PC-9 (cell line): ENCODE results near the gene HOXC6. TPM values are rescaled to one million over a fixed set of nuclear protein-coding genes. Genes with fewer than 3 reads are reported as not detected.

Experiments used
- BruUV-seq: library from RNA; stranded (reverse); fragments of 400-500 nt; replicated peaks from 2 replicates; lab custom pipeline; 2021; lab: Mats Ljungman, UMichigan
- CTCF ChIA-PET: fragments of 300-600 bp; sonication (Branson Sonifier 250); formaldehyde crosslinking; loops from one replicate; lab custom pipeline; 2022; ENCODE audit warnings: antibody characterized with exemption; lab: Charles Lee
- POLR2A ChIA-PET: fragments of 300-600 bp; sonication (Branson Sonifier 250); formaldehyde crosslinking; loops from one replicate; lab custom pipeline; 2022; ENCODE audit warnings: antibody characterized with exemption; ENCODE audit not compliant: unreplicated experiment; lab: Charles Lee
- DNase-seq, 2 experiments: peaks; one replicate each; pipeline versions ENCODE4 v3.0.0 to v3.0.0-alpha.2; 2015 to 2022; ENCODE audit warnings: mixed read lengths in 1 of 2
- H2AFZ ChIP-seq: fragments of 200-600 bp; sonication (generic); 2 replicates; pipeline ENCODE4 v1.8.1; 2017; ENCODE audit warnings: antibody characterized with exemption
- H3F3A ChIP-seq: fragments of 200-600 bp; sonication (generic); 2 replicates; pipeline ENCODE4 v1.8.1; 2017; ENCODE audit warnings: antibody characterized with exemption, mild to moderate bottlenecking, low read depth; ENCODE audit not compliant: insufficient read depth
- H3K27ac ChIP-seq: fragments of 200-600 bp; sonication (generic); 2 replicates; pipeline ENCODE4 v1.6.1; 2016; ENCODE audit warnings: mixed run types
- H3K27me3 ChIP-seq: fragments of 200-600 bp; sonication (generic); 2 replicates; pipeline ENCODE4 v1.6.1; 2016; ENCODE audit warnings: low read depth, mixed run types; ENCODE audit not compliant: insufficient read depth
- H3K36me3 ChIP-seq: fragments of 200-600 bp; sonication (generic); 2 replicates; pipeline ENCODE4 v1.6.1; 2016; ENCODE audit warnings: low read depth, mixed run types
- H3K4me1 ChIP-seq: fragments of 200-600 bp; sonication (generic); replicated peaks from 2 replicates; pipeline ENCODE4 v1.6.1; 2016; ENCODE audit warnings: mixed run types; ENCODE audit not compliant: insufficient read depth
- H3K4me2 ChIP-seq: fragments of 200-600 bp; sonication (generic); 2 replicates; pipeline ENCODE4 v1.6.1; 2017; ENCODE audit warnings: mixed run types
- H3K4me3 ChIP-seq: fragments of 200-600 bp; sonication (generic); 2 replicates; pipeline ENCODE4 v1.6.1; 2016; ENCODE audit warnings: mixed run types
- H3K79me2 ChIP-seq: fragments of 200-600 bp; sonication (generic); 2 replicates; pipeline ENCODE4 v1.6.1; 2017; ENCODE audit warnings: low read depth, mixed run types
- H3K9me2 ChIP-seq: fragments of 200-600 bp; sonication (generic); 2 replicates; pipeline ENCODE4 v1.8.1; 2017; ENCODE audit warnings: mild to moderate bottlenecking; ENCODE audit not compliant: insufficient read depth
- H3K9me3 ChIP-seq: fragments of 200-600 bp; sonication (generic); 2 replicates; pipeline ENCODE4 v1.8.1; 2016; ENCODE audit warnings: low read depth; ENCODE audit not compliant: insufficient read depth
- H4K20me1 ChIP-seq: fragments of 200-600 bp; sonication (generic); 2 replicates; pipeline ENCODE4 v1.8.1; 2017; ENCODE audit not compliant: insufficient read depth
- EZH2 ChIP-seq: fragments of 200-600 bp; sonication (generic); IDR thresholded peaks from 2 replicates; pipeline ENCODE4 v1.8.0; 2017; ENCODE audit warnings: antibody characterized with exemption, low read depth
- intact Hi-C: fragments of 100-400 bp; cut with micrococcal nuclease; formaldehyde crosslinking; loops from one replicate; pipeline ENCODE4 v1.10.0; 2022; ENCODE audit not compliant: unreplicated experiment
- total RNA-seq: library from RNA; stranded (reverse); gene quantifications from 2 replicates; pipeline ENCODE4 v1.2.3, GENCODE V29; 2021
- TF ChIP-seq, protein P1 (sequence below): fragments of 200-600 bp; sonication (generic); conservative IDR thresholded peaks from 2 replicates; pipeline ENCODE4 v1.6.1; 2017; ENCODE audit warnings: mixed run types, antibody characterized with exemption, mild to moderate bottlenecking, moderate library complexity

Gene HOXC6
- total RNA-seq, 1 experiment from 2014 or later: 4.1 TPM

GRCh38 chr12:54042970-54043853 lies 15.0 kb downstream of the HOXC6 start:
- H3K4me1 ChIP-seq: no peaks in the 10 kb centered on the region
- intact Hi-C loops: no loop called here
- no peak overlapping the region for H3K4me3 ChIP-seq
- no TSS peak for BruUV-seq
- no peak overlapping the region for H3K4me2 ChIP-seq
- no peaks in the 10 kb centered on the region for H3K9me2 ChIP-seq
- no peaks in the 10 kb centered on the region for H3K79me2 ChIP-seq
- no peaks in the 10 kb centered on the region for H3F3A ChIP-seq
- H2AFZ ChIP-seq: no peak overlapping the region
- no peaks in the 10 kb centered on the region for H4K20me1 ChIP-seq
- POLR2A ChIA-PET: interaction anchor here (0.7 kb wide), 1 partner anchor 478 kb away, joined by 13 read pairs; no protein-coding TSS in a partner anchor
- H3K27me3 ChIP-seq: peaks cover 43% of the 10 kb centered on the region
- TF ChIP-seq EZH2: no peak
- TF ChIP-seq, protein P1, sequence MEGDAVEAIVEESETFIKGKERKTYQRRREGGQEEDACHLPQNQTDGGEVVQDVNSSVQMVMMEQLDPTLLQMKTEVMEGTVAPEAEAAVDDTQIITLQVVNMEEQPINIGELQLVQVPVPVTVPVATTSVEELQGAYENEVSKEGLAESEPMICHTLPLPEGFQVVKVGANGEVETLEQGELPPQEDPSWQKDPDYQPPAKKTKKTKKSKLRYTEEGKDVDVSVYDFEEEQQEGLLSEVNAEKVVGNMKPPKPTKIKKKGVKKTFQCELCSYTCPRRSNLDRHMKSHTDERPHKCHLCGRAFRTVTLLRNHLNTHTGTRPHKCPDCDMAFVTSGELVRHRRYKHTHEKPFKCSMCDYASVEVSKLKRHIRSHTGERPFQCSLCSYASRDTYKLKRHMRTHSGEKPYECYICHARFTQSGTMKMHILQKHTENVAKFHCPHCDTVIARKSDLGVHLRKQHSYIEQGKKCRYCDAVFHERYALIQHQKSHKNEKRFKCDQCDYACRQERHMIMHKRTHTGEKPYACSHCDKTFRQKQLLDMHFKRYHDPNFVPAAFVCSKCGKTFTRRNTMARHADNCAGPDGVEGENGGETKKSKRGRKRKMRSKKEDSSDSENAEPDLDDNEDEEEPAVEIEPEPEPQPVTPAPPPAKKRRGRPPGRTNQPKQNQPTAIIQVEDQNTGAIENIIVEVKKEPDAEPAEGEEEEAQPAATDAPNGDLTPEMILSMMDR: no peak
- no peak for DNase-seq
- CTCF ChIA-PET: interaction anchor here (0.6 to 0.7 kb wide), 2 partner anchors 13 to 420 kb away, joined by 7 to 13 read pairs; no protein-coding TSS in a partner anchor
- H3K36me3 ChIP-seq: no peaks in the 10 kb centered on the region
- H3K27ac ChIP-seq: no peak overlapping the region
- no peaks in the 10 kb centered on the region for H3K9me3 ChIP-seq

- Histone ChIP-seq H3K79me2 (no peaks in the 10 kb centered on the region), H3K4me2 (no peak overlapping the region), H4K20me1 (no peaks in the 10 kb centered on the region), H3K27ac (no peak overlapping the region), H3K27me3 (peaks cover 39% of the 10 kb centered on the region), H3F3A (no peaks in the 10 kb centered on the region), H2AFZ (no peak overlapping the region), H3K4me1 (no peaks in the 10 kb centered on the region), H3K36me3 (no peaks in the 10 kb centered on the region), H3K9me3 (no peaks in the 10 kb centered on the region), H3K9me2 (no peaks in the 10 kb centered on the region), H3K4me3 (no peak overlapping the region)
- POLR2A ChIA-PET: interaction anchor here (0.7 kb wide), 1 partner anchor 194 kb away, joined by 3 read pairs; no protein-coding TSS in a partner anchor
- no peak for DNase-seq
- no TSS peak for BruUV-seq
- CTCF ChIA-PET: interaction anchor here (0.6 kb wide), 1 partner anchor 9 kb away, joined by 6 read pairs; the partner anchor contains the start of gene HOXC4
- TF ChIP-seq, protein P1: no peak
- no peak for TF ChIP-seq EZH2
- intact Hi-C loops: no loop called here
Measured at GRCh38 chr12:54044425-54045103, 16.3 kb downstream of the HOXC6 start.

DNA sequence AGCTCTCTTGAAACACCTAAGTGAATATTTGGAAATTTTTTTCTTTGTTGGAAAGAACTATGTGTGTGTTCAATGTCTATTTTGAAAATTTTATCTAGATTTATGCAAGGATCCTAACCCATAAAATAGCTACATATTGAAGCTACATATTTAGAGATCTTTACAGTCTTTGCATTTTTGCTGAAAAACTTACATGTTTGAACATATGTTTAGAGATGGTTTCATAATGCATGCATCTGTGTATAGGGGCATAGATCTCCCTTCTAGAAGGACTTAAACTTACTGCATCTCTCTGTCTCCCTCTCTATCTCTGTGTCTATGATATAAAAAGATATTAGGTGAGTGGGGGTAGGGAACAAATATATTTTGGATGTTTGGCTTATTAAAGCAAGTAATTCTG lies 17.2 kb downstream of the HOXC6 start:
- Histone ChIP-seq H3K9me2 (no peaks in the 10 kb centered on the region), H3K9me3 (no peaks in the 10 kb centered on the region), H3K4me3 (no peak overlapping the region), H3K4me2 (no peak overlapping the region), H3K79me2 (no peaks in the 10 kb centered on the region), H3K27me3 (peaks cover 35% of the 10 kb centered on the region), H3K4me1 (no peaks in the 10 kb centered on the region), H3F3A (no peaks in the 10 kb centered on the region), H3K27ac (no peak overlapping the region), H3K36me3 (no peaks in the 10 kb centered on the region), H2AFZ (no peak overlapping the region), H4K20me1 (no peaks in the 10 kb centered on the region)
- CTCF ChIA-PET: interaction anchor here (0.6 kb wide), 1 partner anchor 8 kb away, joined by 6 read pairs; the partner anchor contains the start of gene HOXC4
- intact Hi-C loops: no loop called here
- TF ChIP-seq, protein P1: no peak
- no peak for TF ChIP-seq EZH2
- BruUV-seq: no TSS peak
- no peak for DNase-seq
- POLR2A ChIA-PET: interaction anchor here (0.7 kb wide), 1 partner anchor 194 kb away, joined by 3 read pairs; no protein-coding TSS in a partner anchor
